ENCODE measurements around the gene FMNL2. TPM values are rescaled to one million over a fixed set of nuclear protein-coding genes. Genes with fewer than 3 reads are reported as not detected.

FMNL2 gene
- total RNA-seq, 1 donor from 2014 or later = 56.6 TPM

- no peak for DNase-seq (ENCODE audit: extremely low read depth, low read depth, low spot score)
Observed at GRCh38 chr2:152400607-152401214, 65.7 kb downstream of the FMNL2 start.

DNA sequence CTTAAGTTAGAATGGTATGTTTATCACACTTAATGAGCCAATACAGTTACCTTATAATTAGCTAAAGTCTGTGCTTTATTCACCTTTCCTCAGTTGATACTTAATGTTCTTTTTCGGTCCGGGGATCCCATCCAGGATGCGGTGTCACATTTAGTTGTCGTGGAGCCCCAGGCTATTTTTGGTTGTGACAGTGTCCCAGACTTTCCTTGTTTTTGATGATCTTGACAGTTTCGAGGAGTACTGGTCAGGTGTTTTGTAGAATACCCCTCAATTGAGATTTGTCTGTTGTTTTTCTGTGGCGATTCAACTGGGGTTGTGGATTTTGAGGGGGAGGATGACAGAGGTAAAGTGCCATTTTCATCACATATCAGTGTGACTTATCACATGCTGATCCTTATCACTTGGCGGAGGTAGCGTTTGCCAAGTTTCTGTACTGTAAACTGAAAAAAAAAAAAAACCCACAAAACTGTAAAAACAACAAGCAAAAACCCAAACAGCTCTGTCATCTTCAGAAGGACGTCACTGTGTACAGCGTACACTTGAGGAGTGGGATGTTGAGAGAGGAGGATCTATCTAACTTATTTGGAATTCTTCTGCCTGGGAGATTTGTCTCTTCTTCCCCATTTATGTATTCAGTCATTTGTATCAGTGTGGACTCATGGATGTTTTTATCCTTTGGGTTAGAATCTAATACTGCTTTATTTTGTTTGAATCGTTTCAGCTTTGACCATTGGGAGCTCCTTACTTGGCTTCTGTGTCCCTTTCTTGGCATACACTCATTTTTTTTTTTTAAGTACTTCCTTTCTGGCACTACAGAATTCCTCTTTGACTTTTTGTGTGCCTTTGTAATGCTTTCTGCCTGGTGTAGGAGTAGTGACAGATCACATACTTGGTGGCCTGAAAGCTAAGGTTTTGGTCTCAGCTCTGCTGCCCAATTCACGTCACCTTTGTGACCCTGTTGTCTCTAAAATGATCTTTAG is 68.1 kb downstream of the FMNL2 start:
- DNase-seq (ENCODE audit: extremely low read depth, low read depth, low spot score) = no peak

DNA sequence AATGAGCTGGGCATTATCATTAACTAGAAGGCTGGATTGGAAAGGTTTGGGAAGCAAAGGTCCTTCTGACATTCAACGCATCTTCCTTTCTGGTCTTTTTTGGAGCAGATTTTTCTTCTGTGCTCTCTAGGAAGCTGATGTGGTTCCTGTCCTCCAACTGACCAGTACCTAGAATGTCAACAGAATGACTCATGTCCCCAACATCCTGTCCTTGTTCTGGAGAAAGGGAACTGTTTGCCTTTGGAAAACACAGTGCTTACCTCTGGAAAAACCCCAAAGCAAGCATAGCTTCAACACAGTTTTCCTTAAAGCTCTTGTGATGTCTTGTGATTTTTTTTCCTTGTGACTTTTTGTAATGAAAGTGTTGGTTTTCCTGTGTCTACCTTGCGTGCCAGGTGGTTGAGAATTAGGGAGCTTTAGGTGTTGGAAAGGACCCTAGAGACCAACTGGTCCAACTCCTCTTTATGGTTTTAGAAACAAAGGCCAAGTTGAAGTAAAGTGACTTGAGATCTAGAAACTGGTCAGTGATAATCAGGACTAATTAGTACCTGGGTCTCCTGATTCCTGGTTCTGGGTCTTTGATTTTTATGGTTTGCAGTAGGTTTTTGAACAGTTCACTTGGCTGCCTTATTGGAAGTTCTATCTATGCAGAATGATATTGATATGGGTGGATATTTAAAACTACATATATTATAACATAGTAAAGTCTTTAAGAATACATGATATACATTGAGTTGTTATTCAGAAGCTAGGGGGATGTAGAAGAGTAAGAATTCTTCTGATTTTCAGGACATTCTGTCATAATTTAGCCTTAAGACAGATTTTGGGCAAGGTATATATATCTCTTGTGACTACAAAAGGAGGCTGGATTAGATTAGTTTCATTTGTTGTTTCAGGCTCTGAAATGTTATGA is 70.5 kb downstream of the FMNL2 start:
- no peak for DNase-seq (ENCODE audit: extremely low read depth, low read depth, low spot score)

DNA sequence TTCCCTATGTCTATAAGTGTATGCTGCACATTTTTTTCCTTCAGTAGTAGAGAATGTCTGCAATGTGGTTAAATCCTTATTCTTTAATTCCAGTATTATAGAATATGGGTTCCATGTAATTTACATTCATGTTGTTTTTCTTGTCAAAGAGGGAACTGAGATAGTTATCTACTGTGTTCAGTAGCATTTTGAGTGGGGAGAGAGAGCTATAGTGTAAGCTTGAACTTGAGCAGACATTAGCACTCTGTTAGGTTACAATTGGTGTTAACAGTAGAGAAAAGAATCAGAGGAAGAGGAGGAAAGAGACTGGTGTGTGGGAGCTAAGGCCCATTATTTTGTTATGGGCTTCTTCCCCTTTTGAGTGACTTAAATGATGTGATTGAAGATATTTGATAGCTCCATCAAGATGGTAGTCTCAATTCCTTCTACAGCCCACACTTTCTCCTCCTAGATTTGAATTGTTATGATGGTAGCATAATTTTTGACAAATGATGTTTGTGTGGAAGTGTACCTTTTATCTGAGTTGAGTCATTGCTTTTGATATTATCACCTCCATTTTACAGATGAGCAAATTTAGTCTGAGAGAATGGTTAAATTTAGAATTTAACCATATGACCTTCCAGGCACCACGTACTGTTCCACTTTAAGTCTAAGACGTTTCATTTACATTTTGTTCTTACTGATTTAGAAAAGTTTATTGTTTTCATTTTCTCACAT is 71.3 kb downstream of the FMNL2 start:
- DNase-seq (ENCODE audit: extremely low read depth, low read depth, low spot score) = no peak

GRCh38 chr2:152406836-152407161 is 71.8 kb downstream of the FMNL2 start:
- no peak for DNase-seq (ENCODE audit: extremely low read depth, low read depth, low spot score)

DNA sequence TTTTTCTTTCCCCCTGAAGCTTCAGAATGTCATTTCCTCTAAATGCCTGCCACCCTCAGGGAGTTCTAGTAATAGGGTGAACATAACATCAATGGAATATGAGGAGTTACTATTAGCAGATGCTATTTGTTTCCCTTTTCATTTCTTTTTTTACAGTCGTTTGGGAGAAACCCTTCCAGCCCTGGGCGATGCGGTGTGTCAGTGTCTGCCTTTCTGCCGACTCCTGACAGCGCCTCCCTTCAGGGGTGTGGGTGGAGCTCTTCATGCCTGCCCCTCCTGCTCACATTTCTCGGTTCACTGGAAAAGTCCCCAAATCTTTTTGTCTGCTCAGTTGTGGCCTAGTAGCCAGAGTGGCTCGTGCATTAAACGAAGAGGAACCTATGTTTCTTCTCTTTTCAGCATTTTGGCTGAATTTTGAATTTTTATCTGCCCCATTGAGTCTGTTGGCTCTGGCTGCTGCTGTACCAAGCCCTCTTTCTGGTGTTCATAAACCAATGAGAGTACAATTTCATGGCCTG is 72.3 kb downstream of the FMNL2 start:
- DNase-seq (ENCODE audit: extremely low read depth, low read depth, low spot score) = no peak

- no peak for DNase-seq (ENCODE audit: extremely low read depth, low read depth, low spot score)
Observed at GRCh38 chr2:152407806-152408205, 72.8 kb downstream of the FMNL2 start.

DNA sequence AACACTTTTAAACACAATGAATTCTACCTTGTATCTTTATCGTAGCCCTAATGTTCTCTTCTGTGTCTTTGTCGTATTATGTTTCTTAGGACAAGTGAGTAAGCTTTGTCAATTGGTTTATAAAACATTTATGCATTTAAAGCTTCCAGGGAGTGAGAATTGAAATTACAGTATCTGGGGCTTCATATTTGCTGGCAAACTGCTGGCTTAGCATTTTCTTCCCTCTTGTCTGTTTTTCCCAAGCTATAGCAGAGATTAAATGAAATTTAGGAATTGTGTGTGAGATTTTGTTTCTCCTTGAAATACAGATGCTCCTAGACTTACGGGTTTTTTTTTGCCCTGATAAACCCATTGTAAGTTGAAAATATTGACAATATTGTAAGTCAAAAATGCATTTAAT is 73.3 kb downstream of the FMNL2 start:
- DNase-seq (ENCODE audit: extremely low read depth, low read depth, low spot score) = no peak

DNA sequence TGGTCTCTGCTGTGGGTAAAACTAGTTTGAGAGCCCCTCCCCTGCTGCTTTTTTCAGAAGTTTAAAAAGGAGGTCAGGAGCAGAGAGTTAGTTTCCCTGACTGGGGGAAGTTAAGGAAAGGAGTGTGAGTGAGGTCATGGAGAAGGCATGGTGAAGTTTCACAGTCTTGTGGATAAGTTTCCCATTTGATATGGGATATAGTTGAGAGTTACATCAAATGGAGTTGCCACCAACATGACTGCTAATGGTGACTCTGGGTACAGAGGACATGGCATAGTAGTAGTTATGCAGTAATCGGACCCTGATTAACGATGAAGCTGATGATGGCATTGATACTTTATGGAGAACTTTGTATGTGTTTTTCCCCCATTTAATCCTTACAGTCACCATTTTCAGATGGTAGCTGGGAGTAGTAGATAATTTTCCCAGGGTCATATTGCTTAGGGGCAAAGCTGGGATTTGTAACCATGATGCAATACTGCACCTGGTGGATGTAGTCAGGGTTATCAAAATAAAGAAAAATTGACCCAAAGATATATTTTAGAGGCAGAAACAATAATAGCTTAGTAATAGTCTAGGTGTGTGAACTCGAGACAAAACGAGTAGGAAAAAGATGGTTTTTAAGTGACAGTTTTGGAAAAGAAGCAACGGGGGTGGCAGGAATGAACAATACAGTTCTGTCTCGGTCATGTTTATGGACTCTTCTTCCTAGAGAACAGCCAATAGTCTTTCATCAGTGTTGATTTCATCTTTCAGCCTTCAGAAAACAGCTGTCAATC is 74.6 kb downstream of the FMNL2 start:
- DNase-seq (ENCODE audit: extremely low read depth, low read depth, low spot score) = no peak

GRCh38 chr2:152410165-152410597 is 75.2 kb downstream of the FMNL2 start:
- no peak for DNase-seq (ENCODE audit: extremely low read depth, low read depth, low spot score)

DNA sequence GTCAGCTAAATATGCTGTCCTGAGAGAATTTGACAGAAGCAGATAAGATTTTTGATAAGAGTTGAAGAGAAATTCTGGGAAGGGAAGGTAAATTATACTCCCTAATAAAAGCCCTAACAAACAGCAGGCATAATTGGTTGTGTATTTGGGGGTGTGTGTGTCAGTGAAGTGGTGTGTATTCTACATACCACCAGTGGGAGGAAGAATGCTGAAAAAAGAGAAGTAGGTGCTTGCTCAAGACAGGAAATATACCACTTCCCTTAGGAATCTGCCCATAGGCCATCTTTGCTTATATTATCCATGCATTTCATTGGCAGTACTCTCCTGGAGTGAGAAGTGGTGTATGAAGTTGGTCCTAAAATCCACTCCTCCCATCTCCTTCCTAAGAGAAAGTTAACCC is 76.2 kb downstream of the FMNL2 start:
- DNase-seq (ENCODE audit: extremely low read depth, low read depth, low spot score) = no peak

DNA sequence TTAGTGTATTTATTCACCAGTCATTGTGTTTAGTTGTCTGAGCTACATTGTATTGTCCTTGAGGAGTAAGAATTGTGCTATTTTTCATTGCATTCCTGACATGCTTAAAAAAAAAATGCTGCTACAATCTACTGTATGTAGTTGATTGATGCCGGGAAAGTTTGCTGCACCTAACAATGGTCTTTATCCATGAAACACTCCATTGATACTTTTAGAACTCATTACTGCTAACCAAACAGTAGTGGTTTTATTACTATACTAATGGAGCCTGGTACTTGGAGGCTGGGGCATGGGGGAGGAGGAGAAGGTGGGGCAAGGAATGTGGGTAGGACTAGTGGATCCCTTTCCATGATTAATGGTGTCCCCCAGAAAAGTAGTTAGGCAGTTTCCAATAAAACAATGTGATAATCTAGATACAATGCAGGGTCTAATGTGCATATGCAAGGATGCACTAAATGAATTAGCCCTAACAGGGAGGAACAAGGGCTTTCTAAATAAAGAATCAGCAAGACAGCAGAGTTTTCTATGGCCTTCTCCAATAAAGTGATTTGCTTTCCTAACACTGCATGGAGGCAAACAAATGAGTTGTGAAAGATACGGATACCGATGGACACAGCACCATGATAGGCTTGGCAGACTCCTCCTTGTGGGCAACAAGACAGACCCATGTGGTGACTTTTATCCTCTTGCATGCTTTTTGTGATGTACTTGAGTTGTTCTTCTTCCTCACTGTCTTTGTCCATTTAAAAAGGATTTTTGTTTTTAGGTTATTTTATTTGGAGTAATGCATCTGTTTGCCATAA is 78.5 kb downstream of the FMNL2 start:
- no peak for DNase-seq (ENCODE audit: extremely low read depth, low read depth, low spot score)

GRCh38 chr2:152415231-152415642 is 80.3 kb downstream of the FMNL2 start:
- no peak for DNase-seq (ENCODE audit: extremely low read depth, low read depth, low spot score)

DNA sequence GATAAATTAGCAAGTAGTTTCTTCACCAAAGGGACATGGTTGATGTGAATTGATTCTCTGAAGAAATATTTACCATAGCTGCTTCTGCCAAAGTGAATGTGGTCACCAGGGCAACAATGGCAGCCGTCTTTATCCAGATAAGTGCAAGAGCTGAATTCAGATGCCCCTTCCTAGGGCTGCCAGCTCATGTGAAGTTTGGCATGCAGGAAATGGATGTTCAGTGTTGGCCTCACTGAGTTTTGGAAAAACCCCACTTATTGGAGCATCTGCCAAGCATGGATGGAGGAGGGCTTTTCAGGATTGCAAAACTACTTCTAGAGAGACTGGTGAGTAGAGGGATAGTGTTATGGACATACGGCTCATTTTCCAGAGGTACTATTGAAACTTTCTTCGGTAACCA is 80.8 kb downstream of the FMNL2 start:
- DNase-seq (ENCODE audit: extremely low read depth, low read depth, low spot score) = no peak

GRCh38 chr2:152418688-152419087 is 83.7 kb downstream of the FMNL2 start:
- no peak for DNase-seq (ENCODE audit: extremely low read depth, low read depth, low spot score)

GRCh38 chr2:152419944-152420343 is 85.0 kb downstream of the FMNL2 start:
- no peak for DNase-seq (ENCODE audit: extremely low read depth, low read depth, low spot score)

DNA sequence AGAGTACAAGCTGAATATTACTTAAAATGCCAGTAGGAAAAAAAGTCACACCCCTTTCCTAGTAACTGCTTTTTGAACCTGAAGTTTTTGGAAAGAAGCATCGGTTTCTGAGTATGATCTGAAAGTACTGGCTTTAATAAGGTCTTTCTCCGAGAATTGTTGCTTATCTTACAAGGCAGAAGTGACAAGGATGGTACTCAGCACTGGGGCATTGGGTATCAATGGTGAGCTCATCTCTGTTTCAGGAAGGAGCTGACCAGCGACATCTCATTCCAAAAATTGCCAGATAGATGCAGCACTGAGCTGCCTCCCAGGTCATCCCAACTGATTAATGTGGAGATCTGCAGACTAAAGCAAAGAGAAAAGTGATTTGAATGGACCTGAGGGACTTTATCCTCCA is 85.4 kb downstream of the FMNL2 start:
- DNase-seq (ENCODE audit: extremely low read depth, low read depth, low spot score) = no peak

DNA sequence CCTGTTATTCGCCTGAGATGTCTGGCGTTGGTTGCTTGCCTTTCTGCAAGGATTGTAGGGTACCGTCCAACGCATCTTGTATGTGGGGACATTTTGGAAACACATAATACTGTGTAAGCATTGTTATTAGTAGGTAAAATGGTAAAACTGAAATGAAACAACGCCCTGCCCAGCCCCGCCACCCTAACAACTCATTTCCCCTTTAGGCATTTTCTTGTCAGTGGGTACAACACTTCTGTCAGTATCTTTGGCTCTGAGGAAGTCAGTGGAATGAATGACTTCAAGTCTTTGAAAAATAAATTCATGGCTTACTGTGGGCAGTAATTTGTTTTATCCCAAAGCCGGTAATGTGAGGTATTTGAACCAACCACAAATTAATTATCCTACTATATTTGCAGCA is 86.0 kb downstream of the FMNL2 start:
- DNase-seq (ENCODE audit: extremely low read depth, low read depth, low spot score) = no peak

All from glomerular endothelial cell (primary cell).